SK-N-SH (cell line): Measurements from ENCODE around the gene VAMP8. TPM values are rescaled to one million over a fixed set of nuclear protein-coding genes. Genes with fewer than 3 reads are reported as not detected.
"Not testable (repeated sequence)": the region's sequence is repeated elsewhere in the genome, so short reads cannot be mapped to it uniquely, and the experiment has no call there.

ENCODE experiments used
- CTCF ChIA-PET: fragments of 300-600, 350-600 bp; formaldehyde crosslinking; extraction: SDS; loops from one replicate; lab custom pipeline; 2021; lab: Yijun Ruan, JAX
- POLR2A ChIA-PET: fragments of 350-600 bp; sonication (Branson Sonifier 250); formaldehyde crosslinking; extraction: SDS; loops from one replicate; lab custom pipeline; 2020; ENCODE audit warnings: antibody characterized with exemption, inconsistent platforms; lab: Yijun Ruan, JAX
- DNase-seq: peaks from one replicate; pipeline ENCODE4 v3.0.0; 2012
- H2AFZ ChIP-seq: fragments of 200-600 bp; sonication (generic); 2 replicates; pipeline ENCODE4 v1.8.1; 2016; ENCODE audit warnings: antibody characterized with exemption, mild to moderate bottlenecking, low read depth
- H3F3A ChIP-seq: fragments of 200-600 bp; sonication (generic); replicated peaks from 2 replicates; pipeline ENCODE3; 2016; ENCODE audit warnings: antibody characterized with exemption, mild to moderate bottlenecking; ENCODE audit not compliant: insufficient read depth
- H3K27ac ChIP-seq, 2 experiments: fragments of 200-500 bp in 1 of 2; fragments of 200-600 bp in 1 of 2; sonication (Bioruptor generic) in 1 of 2; sonication (generic), shearing (Covaris generic) in 1 of 2; 2 replicates each; pipeline versions ENCODE4 v1.5.1 to v1.6.1; 2014 to 2016; ENCODE audit warnings: low read depth in 2 of 2, inconsistent platforms in 1 of 2, low read length in 1 of 2, mild to moderate bottlenecking in 1 of 2, mixed read lengths in 1 of 2
- H3K27me3 ChIP-seq: fragments of 200-600 bp; sonication (generic), shearing (Covaris generic); 2 replicates; pipeline ENCODE4 v1.6.1; 2016; ENCODE audit warnings: mixed run types; ENCODE audit not compliant: insufficient read depth
- H3K36me3 ChIP-seq, 2 experiments: fragments of 200-500 bp in 1 of 2; fragments of 200-600 bp in 1 of 2; sonication (Bioruptor generic) in 1 of 2; sonication (generic) in 1 of 2; replicated peaks in 1 of 2; 2 replicates each; pipeline versions ENCODE3 to v1.5.1; 2014 to 2016; ENCODE audit warnings: low read length in 1 of 2, mild to moderate bottlenecking in 1 of 2; ENCODE audit not compliant: insufficient read depth in 2 of 2, control insufficient read depth in 1 of 2
- H3K4me1 ChIP-seq, 2 experiments: fragments of 200-500 bp in 1 of 2; fragments of 200-600 bp in 1 of 2; sonication (Bioruptor generic) in 1 of 2; sonication (generic), shearing (Covaris generic) in 1 of 2; 2 replicates each; pipeline versions ENCODE4 v1.5.1 to v1.6.1; 2014 to 2016; ENCODE audit warnings: low read depth in 1 of 2, low read length in 1 of 2, mixed run types in 1 of 2; ENCODE audit not compliant: insufficient read depth in 2 of 2, control insufficient read depth in 1 of 2
- H3K4me2 ChIP-seq: fragments of 200-600 bp; sonication (generic), shearing (Covaris generic); 2 replicates; pipeline ENCODE4 v1.6.1; 2017; ENCODE audit warnings: mixed run types
- H3K4me3 ChIP-seq, 2 experiments: fragments of 200-500 bp in 1 of 2; fragments of 200-600 bp in 1 of 2; sonication (Bioruptor generic) in 1 of 2; sonication (generic), shearing (Covaris generic) in 1 of 2; 2 replicates each; pipeline versions ENCODE4 v1.5.1 to v1.8.1; 2014 to 2016; ENCODE audit warnings: low read depth in 2 of 2, inconsistent platforms in 1 of 2, low read length in 1 of 2, mild to moderate bottlenecking in 1 of 2, mixed read lengths in 1 of 2, moderate library complexity in 1 of 2
- H3K79me2 ChIP-seq: fragments of 200-600 bp; sonication (generic); 2 replicates; pipeline ENCODE4 v1.8.1; 2017; ENCODE audit warnings: mild to moderate bottlenecking; ENCODE audit not compliant: insufficient read depth
- H3K9ac ChIP-seq: fragments of 200-600 bp; sonication (generic); 2 replicates; pipeline ENCODE4 v1.6.1; 2017; ENCODE audit warnings: mixed run types
- H3K9me2 ChIP-seq: fragments of 200-600 bp; sonication (generic); 2 replicates; pipeline ENCODE4 v1.6.1; 2017; ENCODE audit warnings: mixed run types
- H3K9me3 ChIP-seq: fragments of 200-600 bp; sonication (generic); 2 replicates; pipeline ENCODE4 v1.6.1; 2017; ENCODE audit warnings: mixed run types, mild to moderate bottlenecking, moderate library complexity
- H4K20me1 ChIP-seq: fragments of 200-600 bp; sonication (generic); 2 replicates; pipeline ENCODE4 v1.6.1; 2017; ENCODE audit warnings: mild to moderate bottlenecking, mixed run types; ENCODE audit not compliant: insufficient read depth
- EZH2phosphoT487 ChIP-seq: fragments of 200-600 bp; sonication (generic); IDR thresholded peaks from 2 replicates; pipeline ENCODE4 v1.6.1; 2017; ENCODE audit warnings: low read depth, mixed run types, mild to moderate bottlenecking, antibody characterized with exemption, moderate library complexity, borderline replicate concordance
- FOSL2 ChIP-seq: IDR thresholded peaks from 2 replicates; pipeline ENCODE4 v1.4.0; 2012; ENCODE audit warnings: low read depth, mild to moderate bottlenecking, moderate library complexity, borderline replicate concordance
- MEF2A ChIP-seq: IDR thresholded peaks from 2 replicates; pipeline ENCODE4 v1.4.0; 2012; ENCODE audit warnings: low read depth, borderline replicate concordance
- NFIC ChIP-seq: IDR thresholded peaks from 2 replicates; pipeline ENCODE4 v1.4.0; 2012; ENCODE audit warnings: borderline replicate concordance
- REST ChIP-seq: IDR thresholded peaks from 2 replicates; pipeline ENCODE4 v1.6.1; 2012; ENCODE audit warnings: mild to moderate bottlenecking, low read depth, low read length, moderate library complexity
- RXRA ChIP-seq: IDR thresholded peaks from 2 replicates; pipeline ENCODE4 v1.4.0; 2012; ENCODE audit warnings: low read depth, mild to moderate bottlenecking, borderline replicate concordance
- SMC3 ChIP-seq: IDR thresholded peaks from 2 replicates; pipeline ENCODE4 v1.6.1; 2012; ENCODE audit warnings: low read depth, low read length, improper control_type of control experiment
- YY1 ChIP-seq: IDR thresholded peaks from 2 replicates; pipeline ENCODE4 v1.4.0; 2012; ENCODE audit warnings: low read depth, mild to moderate bottlenecking
- WGBS: methylation state at CpG from one replicate; pipeline ENCODE4 v1.1.6; 2017; ENCODE audit warnings: low lambda C conversion rate; 5-methylcytosine and 5-hydroxymethylcytosine counted together
- polyA plus RNA-seq, 3 experiments: library from polyadenylated mRNA; depleted of rRNA; stranded (reverse); fragments of >200 nt; gene quantifications; 2 replicates each; pipeline ENCODE4 v1.2.3, GENCODE V29; 2012
- TF ChIP-seq, protein P1 (sequence below): IDR thresholded peaks from 2 replicates; pipeline ENCODE4 v1.4.0; 2012; ENCODE audit warnings: low read depth, borderline replicate concordance

The VAMP8 gene
- polyA plus RNA-seq, 1 of the 3 experiments (the other 2 are of a cell fraction), result 0.72 TPM

- TF ChIP-seq REST (no peak), RXRA (no peak), MEF2A (no peak), YY1 (no peak; the same call in 1 of the 2 replicates), FOSL2 (no peak), NFIC (no peak), EZH2phosphoT487 (no peak), SMC3 (no peak)
- TF ChIP-seq, protein P1, sequence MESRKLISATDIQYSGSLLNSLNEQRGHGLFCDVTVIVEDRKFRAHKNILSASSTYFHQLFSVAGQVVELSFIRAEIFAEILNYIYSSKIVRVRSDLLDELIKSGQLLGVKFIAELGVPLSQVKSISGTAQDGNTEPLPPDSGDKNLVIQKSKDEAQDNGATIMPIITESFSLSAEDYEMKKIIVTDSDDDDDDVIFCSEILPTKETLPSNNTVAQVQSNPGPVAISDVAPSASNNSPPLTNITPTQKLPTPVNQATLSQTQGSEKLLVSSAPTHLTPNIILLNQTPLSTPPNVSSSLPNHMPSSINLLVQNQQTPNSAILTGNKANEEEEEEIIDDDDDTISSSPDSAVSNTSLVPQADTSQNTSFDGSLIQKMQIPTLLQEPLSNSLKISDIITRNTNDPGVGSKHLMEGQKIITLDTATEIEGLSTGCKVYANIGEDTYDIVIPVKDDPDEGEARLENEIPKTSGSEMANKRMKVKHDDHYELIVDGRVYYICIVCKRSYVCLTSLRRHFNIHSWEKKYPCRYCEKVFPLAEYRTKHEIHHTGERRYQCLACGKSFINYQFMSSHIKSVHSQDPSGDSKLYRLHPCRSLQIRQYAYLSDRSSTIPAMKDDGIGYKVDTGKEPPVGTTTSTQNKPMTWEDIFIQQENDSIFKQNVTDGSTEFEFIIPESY, result no peak
Measured at GRCh38 chr2:85602476-85603234, 25.3 kb downstream of the VAMP8 start, which contains the start of gene TMEM150A (continued).

DNA sequence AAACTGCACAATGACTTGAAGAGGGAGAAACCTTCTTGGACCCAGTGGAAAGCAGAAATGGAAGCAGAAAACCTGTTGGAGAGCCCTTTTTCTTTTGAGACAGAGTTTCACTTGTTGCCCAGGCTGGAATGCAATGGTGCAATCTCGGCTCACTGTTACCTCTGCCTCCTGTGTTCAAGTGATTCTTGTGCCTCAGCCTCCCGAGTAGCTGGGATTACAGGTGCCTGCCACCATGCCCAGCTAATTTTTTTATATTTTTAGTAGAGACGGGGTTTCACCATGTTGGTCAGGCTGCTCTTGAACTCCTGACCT is 26.7 kb downstream of the VAMP8 start:
- Histone ChIP-seq H3K4me1 (peaks cover 6 to 22% of the 10 kb centered on the region in 2 experiments; a peak in 2 of 4 replicates), H3K4me2 (peak overlapping the region; percentile 96), H3K79me2 (peaks cover 26% of the 10 kb centered on the region), H3F3A (peaks cover 26% of the 10 kb centered on the region), H3K36me3 (peaks cover 15 to 36% of the 10 kb centered on the region in 2 experiments)
- DNase-seq, H3K9me2 ChIP-seq, H3K27me3 ChIP-seq, H2AFZ ChIP-seq, H3K27ac ChIP-seq, H3K4me3 ChIP-seq, H3K9me3 ChIP-seq, H4K20me1 ChIP-seq, H3K9ac ChIP-seq: not testable (repeated sequence)
- ChIA-PET CTCF (interaction anchor here (0.5 to 3.0 kb wide), 3 partner anchors 33 to 183 kb away, joined by 3 to 12 read pairs (median 4); no protein-coding TSS in a partner anchor), POLR2A (interaction anchor here (1.9 kb wide), 1 partner anchor 9 kb away, joined by 7 read pairs; the partner anchor contains the start of gene RNF181)
- WGBS, result 64% methylated on average over 3 of the region's 3 CpGs
